Measurements from ENCODE around the gene HDGFL3.
"Not testable (repeated sequence)": the region's sequence is repeated elsewhere in the genome, so short reads cannot be mapped to it uniquely, and the experiment has no call there.

Gene HDGFL3

GRCh38 chr15:83174891-83175290, 32.7 kb downstream of the HDGFL3 start:
- no peaks in the 10 kb centered on the region for H3K4me1 Mint-ChIP-seq
- H3K27ac Mint-ChIP-seq: no peak overlapping the region
- H3K4me3 Mint-ChIP-seq: no peak overlapping the region
- H3K27me3 Mint-ChIP-seq: peaks cover 3% of the 10 kb centered on the region
- no peak for ATAC-seq (ENCODE audit: low read depth)
- H3K9me3 Mint-ChIP-seq: no peaks in the 10 kb centered on the region
- no peaks in the 10 kb centered on the region for H3K36me3 Mint-ChIP-seq
- DNase-seq (ENCODE audit: low spot score in 2 of 2): no peak

GRCh38 chr15:83170474-83171165, 37.0 kb downstream of the HDGFL3 start:
- no peak overlapping the region for H3K4me3 Mint-ChIP-seq
- ATAC-seq (ENCODE audit: low read depth) (no peak), DNase-seq (ENCODE audit: low spot score in 2 of 2) (no peak)
- no peak overlapping the region for H3K27ac Mint-ChIP-seq
- H3K9me3 Mint-ChIP-seq: peaks cover 9% of the 10 kb centered on the region
- H3K36me3 Mint-ChIP-seq: no peaks in the 10 kb centered on the region
- peaks cover 10% of the 10 kb centered on the region for H3K27me3 Mint-ChIP-seq
- no peaks in the 10 kb centered on the region for H3K4me1 Mint-ChIP-seq

DNA sequence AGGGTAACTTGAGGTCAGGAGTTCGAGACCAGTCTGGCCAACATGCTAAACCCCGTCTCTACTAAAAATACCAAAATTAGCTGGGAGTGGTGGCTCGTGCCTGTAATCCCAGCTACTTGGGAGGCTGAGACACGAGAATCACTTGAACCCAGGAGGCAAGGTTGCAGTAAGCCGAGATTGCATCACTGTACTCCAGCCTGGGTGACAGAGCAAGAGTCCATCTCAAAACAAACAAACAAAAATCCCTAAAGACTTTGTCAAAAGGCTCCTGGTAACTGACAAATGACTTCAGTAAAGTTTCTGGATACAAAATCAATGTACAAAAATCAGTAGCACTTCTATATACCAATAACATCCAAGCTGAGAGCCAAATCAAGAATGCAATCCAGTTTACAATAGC, 38.0 kb downstream of the HDGFL3 start:
- not testable (repeated sequence) for ATAC-seq (ENCODE audit: low read depth); H3K4me3 Mint-ChIP-seq; H3K9me3 Mint-ChIP-seq; H3K4me1 Mint-ChIP-seq; DNase-seq (ENCODE audit: low spot score in 2 of 2); H3K36me3 Mint-ChIP-seq; H3K27ac Mint-ChIP-seq
- H3K27me3 Mint-ChIP-seq: peaks cover 14% of the 10 kb centered on the region

DNA sequence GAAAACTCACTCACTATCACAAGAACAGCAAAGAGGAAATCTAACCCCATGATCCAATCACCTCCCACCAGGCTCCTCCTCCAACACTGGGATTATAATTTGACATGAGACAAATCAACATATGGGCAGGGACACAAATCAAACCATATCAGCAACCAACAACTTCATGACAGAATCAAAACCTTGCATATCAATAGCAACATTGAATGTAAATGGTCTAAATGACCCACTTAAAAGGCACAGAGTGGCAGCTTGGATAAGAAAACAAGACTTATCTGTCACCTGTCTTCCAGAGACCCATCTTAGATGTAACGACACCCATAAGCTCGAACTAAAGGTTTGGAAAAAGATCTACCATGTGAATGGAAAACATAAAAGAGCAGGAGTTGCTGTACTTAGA, 40.8 kb downstream of the HDGFL3 start:
- no peaks in the 10 kb centered on the region for H3K36me3 Mint-ChIP-seq
- H3K4me1 Mint-ChIP-seq: no peaks in the 10 kb centered on the region
- H3K9me3 Mint-ChIP-seq: peaks cover 9% of the 10 kb centered on the region
- ATAC-seq (ENCODE audit: low read depth) (no peak), DNase-seq (ENCODE audit: low spot score in 2 of 2) (no peak)
- H3K27ac Mint-ChIP-seq: no peak overlapping the region
- H3K27me3 Mint-ChIP-seq: peaks cover 16% of the 10 kb centered on the region
- H3K4me3 Mint-ChIP-seq: no peak overlapping the region

DNA sequence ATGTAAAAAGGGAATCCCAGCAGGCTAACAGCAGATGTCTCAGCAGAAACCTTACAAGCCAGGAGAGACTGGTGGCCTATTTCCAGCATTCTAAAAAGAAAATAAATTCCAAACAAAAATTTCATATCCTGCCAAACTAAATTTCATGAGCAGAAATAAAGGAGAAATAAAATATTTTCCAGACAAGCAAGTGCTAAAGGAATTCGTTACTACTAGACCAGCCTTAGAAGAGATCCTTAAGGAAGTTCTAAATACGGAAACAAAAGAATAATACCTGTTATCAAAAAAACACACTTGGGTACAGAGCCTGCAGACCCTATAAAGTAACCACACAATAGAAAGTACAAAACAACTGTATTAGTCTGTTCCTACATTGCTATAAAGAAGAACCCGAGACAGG, 41.4 kb downstream of the HDGFL3 start:
- ATAC-seq (ENCODE audit: low read depth): no peak
- peaks cover 9% of the 10 kb centered on the region for H3K9me3 Mint-ChIP-seq
- peaks cover 16% of the 10 kb centered on the region for H3K27me3 Mint-ChIP-seq
- H3K4me3 Mint-ChIP-seq: no peak overlapping the region
- DNase-seq (ENCODE audit: low spot score in 2 of 2): no peak
- H3K4me1 Mint-ChIP-seq: no peaks in the 10 kb centered on the region
- no peak overlapping the region for H3K27ac Mint-ChIP-seq
- H3K36me3 Mint-ChIP-seq: no peaks in the 10 kb centered on the region

GRCh38 chr15:83164771-83165404, 42.7 kb downstream of the HDGFL3 start:
- Mint-ChIP-seq H3K4me1 (no peaks in the 10 kb centered on the region), H3K27ac (no peak overlapping the region), H3K27me3 (peaks cover 15% of the 10 kb centered on the region), H3K9me3 (peaks cover 9% of the 10 kb centered on the region), H3K36me3 (no peaks in the 10 kb centered on the region), H3K4me3 (no peak overlapping the region)
- DNase-seq (ENCODE audit: low spot score in 2 of 2) (no peak), ATAC-seq (ENCODE audit: low read depth) (no peak)

- DNase-seq (ENCODE audit: low spot score in 2 of 2) (no peak), ATAC-seq (ENCODE audit: low read depth) (no peak)
- peaks cover 18% of the 10 kb centered on the region for H3K27me3 Mint-ChIP-seq
- no peaks in the 10 kb centered on the region for H3K36me3 Mint-ChIP-seq
- no peak overlapping the region for H3K27ac Mint-ChIP-seq
- peaks cover 9% of the 10 kb centered on the region for H3K9me3 Mint-ChIP-seq
- H3K4me1 Mint-ChIP-seq: no peaks in the 10 kb centered on the region
- H3K4me3 Mint-ChIP-seq: no peak overlapping the region
Observed at GRCh38 chr15:83164111-83164770, 43.4 kb downstream of the HDGFL3 start.

DNA sequence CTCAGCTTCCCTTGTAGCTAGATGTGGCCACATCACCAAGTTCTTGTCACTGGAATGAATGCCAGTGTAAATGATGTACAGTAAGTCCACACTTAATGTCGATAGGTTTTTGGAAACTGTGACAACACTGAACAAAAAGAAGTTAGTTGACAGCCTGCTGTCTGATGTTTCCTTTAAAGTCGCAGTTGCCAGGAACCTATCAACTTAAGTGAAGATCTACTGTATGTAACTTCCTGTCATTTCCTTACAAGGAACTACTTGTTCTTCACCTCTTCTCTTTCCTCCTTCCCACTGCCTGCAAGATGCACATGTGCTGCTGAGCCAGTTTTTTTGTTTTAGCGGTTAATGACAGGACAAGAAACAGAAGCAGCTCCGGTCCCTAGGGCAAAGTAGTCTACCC, 44.6 kb downstream of the HDGFL3 start:
- no peak overlapping the region for H3K4me3 Mint-ChIP-seq
- H3K4me1 Mint-ChIP-seq: no peaks in the 10 kb centered on the region
- peaks cover 17% of the 10 kb centered on the region for H3K27me3 Mint-ChIP-seq
- H3K36me3 Mint-ChIP-seq: no peaks in the 10 kb centered on the region
- H3K27ac Mint-ChIP-seq: no peak overlapping the region
- DNase-seq (ENCODE audit: low spot score in 2 of 2): no peak
- H3K9me3 Mint-ChIP-seq: peaks cover 6% of the 10 kb centered on the region
- no peak for ATAC-seq (ENCODE audit: low read depth)

GRCh38 chr15:83160741-83161140, 46.9 kb downstream of the HDGFL3 start:
- DNase-seq (ENCODE audit: low spot score in 2 of 2) (no peak), ATAC-seq (ENCODE audit: low read depth) (no peak)
- Mint-ChIP-seq H3K27ac (no peak overlapping the region), H3K36me3 (no peaks in the 10 kb centered on the region), H3K4me1 (peaks cover 3% of the 10 kb centered on the region), H3K4me3 (no peak overlapping the region), H3K27me3 (peaks cover 11% of the 10 kb centered on the region), H3K9me3 (no peaks in the 10 kb centered on the region)

DNA sequence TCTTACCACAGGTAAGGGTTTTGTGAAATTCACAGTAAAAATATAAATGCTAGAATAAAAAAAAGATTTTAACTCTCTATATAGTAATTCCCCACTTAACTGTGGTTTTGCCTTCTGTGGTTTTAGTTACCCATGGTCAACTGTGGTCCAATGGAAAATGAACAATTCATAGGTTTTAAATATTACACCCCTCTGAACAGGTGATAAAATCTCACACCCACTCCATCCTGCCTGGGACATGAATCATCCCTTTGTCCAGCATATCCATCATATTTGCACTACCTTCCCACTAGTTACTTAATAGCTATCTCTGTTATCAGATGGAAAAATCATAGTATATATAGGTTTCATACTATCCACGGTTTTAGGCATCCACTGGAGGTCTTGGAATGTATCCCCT, 49.2 kb downstream of the HDGFL3 start:
- peaks cover 7% of the 10 kb centered on the region for H3K27me3 Mint-ChIP-seq
- no peak for ATAC-seq (ENCODE audit: low read depth)
- peaks cover 3% of the 10 kb centered on the region for H3K4me1 Mint-ChIP-seq
- no peak overlapping the region for H3K4me3 Mint-ChIP-seq
- DNase-seq (ENCODE audit: low spot score in 2 of 2): no peak
- H3K36me3 Mint-ChIP-seq: no peaks in the 10 kb centered on the region
- H3K27ac Mint-ChIP-seq: no peak overlapping the region
- no peaks in the 10 kb centered on the region for H3K9me3 Mint-ChIP-seq

- Mint-ChIP-seq H3K27ac (no peak overlapping the region), H3K27me3 (peaks cover 6% of the 10 kb centered on the region), H3K4me1 (peaks cover 3% of the 10 kb centered on the region), H3K36me3 (no peaks in the 10 kb centered on the region), H3K4me3 (no peak overlapping the region), H3K9me3 (no peaks in the 10 kb centered on the region)
- DNase-seq (ENCODE audit: low spot score in 2 of 2): no peak
- ATAC-seq (ENCODE audit: low read depth): no peak
Observed at GRCh38 chr15:83155942-83156341, 51.7 kb downstream of the HDGFL3 start.

DNA sequence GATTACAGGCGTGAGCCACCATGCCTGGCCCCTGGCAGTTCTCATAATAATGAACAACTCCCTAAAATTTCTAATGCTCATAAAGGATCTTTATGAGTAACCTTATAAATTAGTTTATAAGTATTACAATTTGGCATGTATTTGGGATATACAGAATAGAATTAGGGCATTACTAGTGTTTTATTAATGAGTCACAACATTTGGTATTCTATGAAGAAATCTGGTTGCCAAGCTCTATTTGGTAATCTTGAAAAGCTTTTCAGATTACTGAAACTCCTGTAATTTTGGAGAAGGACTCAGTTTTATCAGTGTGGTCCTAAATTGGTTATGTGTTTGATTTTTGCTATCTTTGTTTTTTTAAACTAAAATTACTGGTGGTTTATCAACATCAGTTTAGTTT, 54.3 kb downstream of the HDGFL3 start:
- DNase-seq (ENCODE audit: low spot score in 2 of 2) (no peak), ATAC-seq (ENCODE audit: low read depth) (no peak)
- Mint-ChIP-seq H3K4me1 (peaks cover 3% of the 10 kb centered on the region), H3K4me3 (no peak overlapping the region), H3K36me3 (no peaks in the 10 kb centered on the region), H3K9me3 (no peaks in the 10 kb centered on the region), H3K27me3 (peaks cover 4% of the 10 kb centered on the region), H3K27ac (no peak overlapping the region)

DNA sequence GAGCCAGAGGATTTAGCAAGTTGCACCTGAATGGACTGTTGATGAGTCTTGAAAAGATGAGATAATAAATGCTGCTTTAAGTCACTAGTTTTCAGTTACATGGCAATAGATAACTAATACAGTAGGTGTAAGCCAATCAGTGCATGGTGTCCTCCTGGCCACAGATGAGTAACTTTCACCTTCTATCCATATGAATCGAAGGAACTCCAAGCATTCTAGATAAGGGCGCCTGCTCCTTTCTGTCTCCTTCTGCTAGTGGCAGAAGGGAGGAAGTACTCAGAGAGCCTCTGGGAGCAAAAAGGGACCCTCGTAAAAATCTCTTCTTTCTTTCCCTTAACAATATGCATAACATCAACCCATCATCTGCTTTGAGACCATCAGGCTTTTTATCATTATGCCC, 62.9 kb downstream of the HDGFL3 start:
- Mint-ChIP-seq H3K36me3 (no peaks in the 10 kb centered on the region), H3K27ac (no peak overlapping the region), H3K4me3 (no peak overlapping the region), H3K9me3 (peaks cover 3% of the 10 kb centered on the region), H3K4me1 (no peaks in the 10 kb centered on the region), H3K27me3 (peaks cover 11% of the 10 kb centered on the region)
- no peak for ATAC-seq (ENCODE audit: low read depth)
- no peak for DNase-seq (ENCODE audit: low spot score in 2 of 2)

DNA sequence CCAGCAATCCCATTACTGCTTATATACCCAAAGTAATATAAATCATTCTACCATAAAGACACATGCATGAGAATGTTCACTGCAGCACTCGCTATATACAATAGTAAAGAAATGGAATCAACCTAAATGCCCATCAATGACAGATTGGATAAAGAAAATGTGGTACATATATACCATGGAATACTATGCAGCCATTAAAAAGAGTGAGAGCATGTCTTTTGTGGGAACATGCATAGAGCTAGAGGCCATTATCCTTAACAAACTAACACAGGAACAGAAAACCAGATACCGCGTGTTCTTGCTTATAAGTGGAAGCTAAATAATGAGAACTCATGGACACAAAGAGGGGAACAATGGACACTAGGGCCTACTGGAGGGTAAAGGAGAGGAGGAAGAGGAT, 65.5 kb downstream of the HDGFL3 start:
- not testable (repeated sequence) for H3K9me3 Mint-ChIP-seq; H3K4me3 Mint-ChIP-seq; H3K4me1 Mint-ChIP-seq; DNase-seq (ENCODE audit: low spot score in 2 of 2); H3K27me3 Mint-ChIP-seq; H3K27ac Mint-ChIP-seq; H3K36me3 Mint-ChIP-seq; ATAC-seq (ENCODE audit: low read depth)

Data from memory B cell (primary cell).